ENCODE data around the gene RPAIN. TPM values are rescaled to one million over a fixed set of nuclear protein-coding genes. Genes with fewer than 3 reads are reported as not detected.

RPAIN gene
- total and polyA plus RNA-seq, 10 of the 15 experiments (the other 5 are each of a cell fraction or from before 2014, with no cell fraction given): 45.8 to 109 (median 70.5) TPM

- CTCF ChIA-PET: interaction anchor here (1.8 kb wide), 1 partner anchor 14 kb away, joined by 9 read pairs; the partner anchor contains the start of gene C1QBP
- H4K20me1 ChIP-seq (ENCODE audit: control insufficient read depth, insufficient read depth): no peaks in the 10 kb centered on the region; the same call in 1 of the 2 replicates
- H3K27me3 ChIP-seq (replicated peaks in 1 of 2; ENCODE audit: control insufficient read depth in 2 of 2, insufficient read depth in 2 of 2, low read length in 1 of 2): no peaks in the 10 kb centered on the region
- SMC1A ChIA-PET (ENCODE audit: uncharacterized antibody, unreplicated experiment): no interaction called here
- RAD21 ChIA-PET (ENCODE audit: unreplicated experiment): no interaction called here
- TF ChIP-seq MYB (IDR thresholded peaks at IDR 0.05; ENCODE audit: borderline replicate concordance, low read depth, low read length): no peak
- TF ChIP-seq SPI1 (IDR thresholded peaks at IDR 0.05; ENCODE audit: borderline replicate concordance, insufficient read depth, low read depth, low read length): no peak
- TF ChIP-seq, protein P1, sequence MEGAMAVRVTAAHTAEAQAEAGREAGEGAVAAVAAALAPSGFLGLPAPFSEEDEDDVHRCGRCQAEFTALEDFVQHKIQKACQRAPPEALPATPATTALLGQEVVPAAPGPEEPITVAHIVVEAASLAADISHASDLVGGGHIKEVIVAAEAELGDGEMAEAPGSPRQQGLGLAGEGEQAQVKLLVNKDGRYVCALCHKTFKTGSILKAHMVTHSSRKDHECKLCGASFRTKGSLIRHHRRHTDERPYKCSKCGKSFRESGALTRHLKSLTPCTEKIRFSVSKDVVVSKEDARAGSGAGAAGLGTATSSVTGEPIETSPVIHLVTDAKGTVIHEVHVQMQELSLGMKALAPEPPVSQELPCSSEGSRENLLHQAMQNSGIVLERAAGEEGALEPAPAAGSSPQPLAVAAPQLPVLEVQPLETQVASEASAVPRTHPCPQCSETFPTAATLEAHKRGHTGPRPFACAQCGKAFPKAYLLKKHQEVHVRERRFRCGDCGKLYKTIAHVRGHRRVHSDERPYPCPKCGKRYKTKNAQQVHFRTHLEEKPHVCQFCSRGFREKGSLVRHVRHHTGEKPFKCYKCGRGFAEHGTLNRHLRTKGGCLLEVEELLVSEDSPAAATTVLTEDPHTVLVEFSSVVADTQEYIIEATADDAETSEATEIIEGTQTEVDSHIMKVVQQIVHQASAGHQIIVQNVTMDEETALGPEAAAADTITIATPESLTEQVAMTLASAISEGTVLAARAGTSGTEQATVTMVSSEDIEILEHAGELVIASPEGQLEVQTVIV (IDR thresholded peaks at IDR 0.05; ENCODE audit: borderline replicate concordance, partially characterized antibody): no peak
- no peak for TF ChIP-seq DPF2 (IDR thresholded peaks at IDR 0.05)
- TF ChIP-seq TARDBP (IDR thresholded peaks at IDR 0.05; ENCODE audit: borderline replicate concordance): no peak
- TF ChIP-seq GABPA (IDR thresholded peaks at IDR 0.05; ENCODE audit: low read depth): no peak
- TF ChIP-seq, protein P2, sequence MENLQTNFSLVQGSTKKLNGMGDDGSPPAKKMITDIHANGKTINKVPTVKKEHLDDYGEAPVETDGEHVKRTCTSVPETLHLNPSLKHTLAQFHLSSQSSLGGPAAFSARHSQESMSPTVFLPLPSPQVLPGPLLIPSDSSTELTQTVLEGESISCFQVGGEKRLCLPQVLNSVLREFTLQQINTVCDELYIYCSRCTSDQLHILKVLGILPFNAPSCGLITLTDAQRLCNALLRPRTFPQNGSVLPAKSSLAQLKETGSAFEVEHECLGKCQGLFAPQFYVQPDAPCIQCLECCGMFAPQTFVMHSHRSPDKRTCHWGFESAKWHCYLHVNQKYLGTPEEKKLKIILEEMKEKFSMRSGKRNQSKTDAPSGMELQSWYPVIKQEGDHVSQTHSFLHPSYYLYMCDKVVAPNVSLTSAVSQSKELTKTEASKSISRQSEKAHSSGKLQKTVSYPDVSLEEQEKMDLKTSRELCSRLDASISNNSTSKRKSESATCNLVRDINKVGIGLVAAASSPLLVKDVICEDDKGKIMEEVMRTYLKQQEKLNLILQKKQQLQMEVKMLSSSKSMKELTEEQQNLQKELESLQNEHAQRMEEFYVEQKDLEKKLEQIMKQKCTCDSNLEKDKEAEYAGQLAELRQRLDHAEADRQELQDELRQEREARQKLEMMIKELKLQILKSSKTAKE (IDR thresholded peaks at IDR 0.05; ENCODE audit: low read depth, poor library complexity, severe bottlenecking): no peak
- no peak for TF ChIP-seq ZNF207 (IDR thresholded peaks at IDR 0.05; ENCODE audit: borderline replicate concordance)
- no peak for TF ChIP-seq CBX5 (IDR thresholded peaks at IDR 0.05; ENCODE audit: low read depth)
- TF ChIP-seq USF1 (IDR thresholded peaks at IDR 0.05; ENCODE audit: borderline replicate concordance, extremely low read length, insufficient read depth, low read depth, low read length): no peak
- no peak overlapping the region for H3K27ac ChIP-seq (ENCODE audit: control insufficient read depth, insufficient read depth)
- DNase-seq (ENCODE audit: low read depth, low spot score): no peak
- H3K4me1 ChIP-seq (ENCODE audit: control insufficient read depth, insufficient read depth, low read length): peaks cover 4% of the 10 kb centered on the region; the same call in 1 of the 2 replicates
- peaks cover 6 to 21% of the 10 kb centered on the region in 2 experiments for H3K36me3 ChIP-seq (ENCODE audit: control insufficient read depth in 2 of 2, insufficient read depth in 2 of 2, low read length in 1 of 2)
- H2AFZ ChIP-seq (ENCODE audit: control insufficient read depth, low read depth, low read length): no peak overlapping the region
- peaks cover 25% of the 10 kb centered on the region for H3K79me2 ChIP-seq (ENCODE audit: control insufficient read depth, insufficient read depth, low read length)
- no peak for ATAC-seq
- no peak overlapping the region for H3K9ac ChIP-seq (ENCODE audit: control insufficient read depth, insufficient read depth, low read length)
- 100% methylated on average over 1 of the region's 1 CpG for WGBS (ENCODE audit: insufficient coverage, insufficient replicate concordance, low lambda C conversion rate, missing lambda C conversion rate)
- no peaks in the 10 kb centered on the region for H3K9me3 ChIP-seq (replicated peaks; ENCODE audit: control insufficient read depth, insufficient read depth, low read length)
- no peak for FAIRE-seq
- in situ Hi-C loops (cut with MboI): no loop called here
- H3K4me3 ChIP-seq: no peak overlapping the region
- no TSS peak for BruUV-seq (replicated peaks)
- POLR2A ChIA-PET: interaction anchor here (0.6 kb wide), 1 partner anchor 230 kb away, joined by 5 read pairs; no protein-coding TSS in a partner anchor
- intact Hi-C loops (cut with micrococcal nuclease; ENCODE audit: unreplicated experiment): no loop called here
- H3K4me2 ChIP-seq (ENCODE audit: control insufficient read depth, insufficient read depth): no peak overlapping the region
Measured at GRCh38 chr17:5424909-5425308, 4.9 kb downstream of the RPAIN start.
